NCI-H748 (cell line): ENCODE data around the gene HIVEP3.
A peak's percentile ranks its signal among the peaks of the same experiment; 100 is the strongest.

Experiments
- DNase-seq: peaks from one replicate; lab custom pipeline; 2025; ENCODE audit not compliant: unreplicated experiment; lab: John Stamatoyannopoulos, UW

HIVEP3 gene

DNA sequence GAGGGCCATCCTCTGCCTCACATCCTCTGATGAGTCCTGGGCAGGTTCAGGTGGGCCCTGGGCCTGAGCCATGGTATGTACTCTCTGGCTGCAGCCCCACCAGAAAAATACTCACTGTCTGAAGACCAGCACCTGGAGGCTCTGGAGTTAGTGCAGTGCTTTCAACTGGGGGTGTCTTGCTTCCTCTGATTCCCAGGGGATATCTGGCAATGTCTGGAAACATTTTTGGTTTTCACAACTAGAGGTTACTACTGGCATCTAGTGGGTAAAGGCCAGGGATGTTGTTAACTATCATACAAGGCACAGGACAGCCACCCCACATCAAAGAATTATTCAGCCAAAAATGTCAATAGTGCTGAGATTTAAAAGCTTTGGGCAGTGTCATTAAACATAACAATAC, 152.7 kb downstream of the HIVEP3 start:
- no peak for DNase-seq

DNA sequence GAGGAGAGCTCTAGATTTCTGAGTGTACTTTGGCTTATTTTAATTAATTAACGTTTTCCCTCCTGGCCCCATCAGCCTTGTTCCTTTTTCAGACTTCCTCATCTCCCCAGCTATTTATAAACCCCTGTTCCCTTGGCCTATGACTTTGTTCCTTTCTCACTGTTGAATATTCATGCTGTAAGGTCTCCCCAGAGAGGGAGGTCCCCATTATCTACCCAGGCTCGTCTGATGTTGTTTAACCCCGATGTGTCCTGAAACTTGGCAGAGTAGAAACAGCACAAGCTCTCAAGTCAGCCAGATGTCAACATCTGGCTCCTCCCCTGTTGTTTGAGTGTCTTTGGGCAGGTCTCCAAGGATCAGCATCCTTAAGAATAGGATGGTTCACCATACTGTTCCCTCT, 153.6 kb downstream of the HIVEP3 start:
- no peak for DNase-seq

DNA sequence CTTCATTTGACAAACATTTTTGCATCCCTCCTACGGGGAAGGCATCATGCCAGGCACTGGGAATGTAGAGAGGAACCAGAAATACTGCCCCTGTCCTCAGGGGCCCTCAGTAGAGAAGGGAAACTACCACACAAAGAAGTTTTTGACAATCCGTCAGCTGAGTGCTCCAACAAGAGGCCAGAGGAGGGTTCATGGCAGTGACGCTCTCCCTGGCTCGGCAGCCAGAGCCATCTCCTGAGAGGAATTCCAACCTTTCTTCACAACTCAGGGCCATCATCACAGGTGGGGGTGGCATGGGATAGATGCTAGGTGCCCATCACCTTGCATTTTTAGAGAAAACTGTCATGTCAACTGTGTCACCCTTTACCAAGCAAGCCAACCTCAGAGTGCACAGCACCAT, 154.1 kb downstream of the HIVEP3 start:
- no peak for DNase-seq

DNA sequence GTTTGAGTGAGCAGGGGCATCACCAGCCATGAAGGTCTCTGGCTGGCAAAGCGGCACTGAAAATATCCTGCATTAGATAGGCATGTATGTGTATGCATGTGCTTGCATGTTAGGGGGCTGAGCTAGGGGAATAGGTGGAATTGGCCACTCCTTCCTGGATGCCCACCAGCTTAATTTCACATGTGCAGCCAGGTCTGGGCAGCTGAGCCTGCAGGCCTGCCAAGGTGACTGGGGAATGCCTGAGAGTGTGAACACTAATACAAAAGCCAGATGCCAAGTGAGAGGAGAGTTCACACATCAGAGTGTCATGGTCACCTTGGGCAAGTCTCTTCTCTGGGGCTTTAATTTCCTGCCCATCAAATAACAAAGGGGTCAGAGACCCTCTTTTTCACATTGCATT, 155.9 kb downstream of the HIVEP3 start:
- DNase-seq, result no peak

DNA sequence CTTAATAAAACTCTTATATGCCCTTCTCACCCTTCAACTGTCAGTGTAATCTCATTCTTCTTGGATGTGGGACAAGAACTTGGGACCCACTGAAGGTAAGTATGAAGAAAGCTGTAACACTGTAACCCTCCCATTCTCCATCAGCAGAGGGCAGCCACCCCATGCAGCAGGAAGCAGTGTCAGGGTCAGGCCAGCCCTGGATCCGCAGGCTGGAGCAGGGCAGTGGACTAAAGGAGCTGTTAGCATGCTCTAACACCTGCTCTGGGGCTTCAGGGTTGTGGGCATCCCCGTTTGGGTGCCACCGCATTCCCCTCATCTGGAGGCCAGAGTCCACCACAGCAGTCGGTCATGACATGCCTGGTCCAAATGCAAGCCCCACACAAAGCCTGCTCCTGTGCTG, 156.5 kb downstream of the HIVEP3 start:
- no peak for DNase-seq

DNA sequence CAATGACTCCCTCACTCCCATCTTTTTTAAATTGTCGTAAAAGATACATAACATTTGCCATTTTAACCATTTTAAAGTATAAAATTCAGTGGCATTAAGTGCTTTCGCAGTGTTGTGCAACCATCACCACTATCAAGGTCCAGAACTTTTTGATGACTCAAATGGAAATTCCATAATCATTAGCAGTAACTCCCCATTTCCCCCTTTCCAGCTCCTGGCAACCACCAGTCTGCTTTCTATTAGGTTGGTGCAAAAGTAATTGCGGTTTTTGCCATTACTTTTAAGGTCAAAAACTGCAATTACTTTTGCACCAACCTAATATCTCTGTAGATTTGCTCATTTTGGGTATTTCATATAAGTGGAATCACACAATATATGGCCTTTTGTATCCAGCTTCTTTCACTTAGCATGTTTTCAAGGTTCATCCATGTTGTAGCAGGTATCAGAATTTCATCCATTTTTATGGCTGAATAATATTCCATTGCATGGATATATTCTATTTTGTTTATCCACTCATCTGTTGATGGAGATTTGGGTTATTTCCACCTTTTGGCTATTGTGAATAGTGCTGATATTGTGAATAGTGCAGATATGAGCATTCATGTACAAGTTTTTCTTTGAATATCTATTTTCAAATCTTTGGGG, 159.7 kb downstream of the HIVEP3 start:
- DNase-seq, result no peak

DNA sequence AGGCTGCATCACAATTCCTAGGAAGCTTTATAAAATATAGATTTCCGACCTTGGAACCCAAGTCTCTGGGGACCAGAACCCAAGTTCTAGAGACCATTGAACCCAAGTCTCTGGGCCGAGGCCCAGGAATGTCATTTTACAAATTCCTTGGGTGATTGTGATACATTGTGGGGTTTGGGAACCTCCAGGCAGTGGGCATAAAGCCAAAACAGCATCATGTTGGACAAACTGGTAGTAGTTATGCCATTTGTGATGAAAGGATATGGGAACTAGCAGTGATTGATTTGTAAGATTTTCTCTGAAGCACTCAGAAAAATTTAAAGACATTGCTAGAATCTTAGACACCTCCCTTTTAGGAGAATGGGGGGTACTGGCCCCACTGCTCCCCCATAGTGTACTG, 160.2 kb downstream of the HIVEP3 start:
- DNase-seq, result no peak

DNA sequence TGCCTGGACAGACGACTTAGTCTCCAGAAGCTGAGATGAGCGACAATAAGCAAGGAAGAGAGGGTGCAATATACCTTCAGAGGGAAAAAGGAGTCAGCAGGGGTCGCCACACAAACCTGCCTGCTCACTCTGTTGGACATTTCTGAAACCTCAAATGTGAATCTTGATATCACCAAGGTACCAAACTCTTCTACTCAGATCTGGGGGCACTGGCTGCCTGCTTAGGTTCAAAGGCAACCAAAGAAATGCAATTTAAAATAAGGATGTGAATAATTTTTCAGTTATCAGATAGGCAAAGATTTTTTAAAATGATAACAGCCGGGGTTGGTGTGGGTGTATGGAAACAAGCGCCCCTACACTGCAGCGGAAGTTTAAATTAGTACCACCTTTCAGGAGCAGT, 164.2 kb downstream of the HIVEP3 start:
- DNase-seq, result no peak

DNA sequence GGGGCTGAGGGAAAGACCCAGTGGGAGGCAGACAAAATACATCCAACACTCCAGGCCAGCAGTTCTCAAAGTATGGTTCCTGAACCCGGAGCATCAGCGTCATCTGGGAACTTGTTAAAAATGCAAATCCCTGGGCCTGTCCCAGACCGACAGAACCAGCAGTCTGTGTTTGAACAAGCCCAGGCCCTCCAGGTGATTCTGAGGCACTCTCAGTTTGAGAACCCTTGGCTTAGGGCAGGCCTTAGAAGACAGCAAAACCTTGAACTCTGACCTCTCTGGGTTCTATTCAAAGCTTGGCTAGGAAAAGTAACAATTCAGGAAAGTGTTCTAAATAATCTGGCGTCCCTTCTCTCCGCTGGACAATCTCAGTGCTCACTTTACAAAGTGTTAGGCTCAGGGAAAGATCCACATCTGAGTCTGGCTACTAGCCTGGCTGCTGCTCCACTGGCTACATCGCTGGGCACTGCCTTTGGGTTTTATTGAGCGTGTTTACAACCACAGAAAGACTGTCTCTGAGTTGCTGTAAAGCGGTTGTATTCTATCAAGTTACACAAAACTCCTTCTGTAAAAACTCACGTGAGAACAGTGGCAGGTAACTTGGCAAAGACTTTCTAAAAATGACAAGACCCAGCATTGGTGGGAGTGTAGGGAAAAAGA, 166.1 kb downstream of the HIVEP3 start:
- no peak for DNase-seq

DNA sequence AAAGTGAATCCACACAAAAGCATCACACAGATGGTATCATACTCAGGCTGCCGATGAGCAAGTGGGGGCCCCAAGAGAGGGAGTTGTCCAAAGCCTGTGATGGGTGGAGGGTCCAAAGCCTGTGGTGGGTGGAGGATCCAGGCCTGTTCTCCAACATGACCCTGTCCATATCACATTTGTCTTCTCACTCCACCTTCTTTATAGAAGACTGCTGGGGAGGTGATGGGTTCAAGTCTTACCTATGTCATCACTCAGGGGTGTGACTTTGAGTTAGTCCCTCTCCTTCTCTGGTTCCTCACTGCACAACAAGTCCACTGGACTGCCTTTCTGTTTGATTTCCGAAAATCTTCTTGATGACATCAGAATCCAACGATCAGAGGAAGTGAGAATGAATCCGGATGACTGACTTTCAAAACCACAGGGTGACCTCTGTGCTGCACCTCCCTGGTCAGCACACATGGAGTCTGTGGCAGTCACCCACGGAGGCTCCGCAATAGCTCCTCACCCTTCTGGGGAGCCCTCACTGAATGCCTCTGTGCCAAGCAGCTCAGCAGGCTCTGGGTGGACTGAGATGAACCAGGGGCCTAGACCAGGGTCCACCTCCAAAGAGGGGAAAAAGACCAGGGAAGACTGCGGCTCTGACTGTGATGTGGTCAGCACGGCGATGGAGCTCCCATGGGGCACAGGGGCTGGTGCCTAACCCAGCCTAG, 166.8 kb downstream of the HIVEP3 start:
- no peak for DNase-seq

DNA sequence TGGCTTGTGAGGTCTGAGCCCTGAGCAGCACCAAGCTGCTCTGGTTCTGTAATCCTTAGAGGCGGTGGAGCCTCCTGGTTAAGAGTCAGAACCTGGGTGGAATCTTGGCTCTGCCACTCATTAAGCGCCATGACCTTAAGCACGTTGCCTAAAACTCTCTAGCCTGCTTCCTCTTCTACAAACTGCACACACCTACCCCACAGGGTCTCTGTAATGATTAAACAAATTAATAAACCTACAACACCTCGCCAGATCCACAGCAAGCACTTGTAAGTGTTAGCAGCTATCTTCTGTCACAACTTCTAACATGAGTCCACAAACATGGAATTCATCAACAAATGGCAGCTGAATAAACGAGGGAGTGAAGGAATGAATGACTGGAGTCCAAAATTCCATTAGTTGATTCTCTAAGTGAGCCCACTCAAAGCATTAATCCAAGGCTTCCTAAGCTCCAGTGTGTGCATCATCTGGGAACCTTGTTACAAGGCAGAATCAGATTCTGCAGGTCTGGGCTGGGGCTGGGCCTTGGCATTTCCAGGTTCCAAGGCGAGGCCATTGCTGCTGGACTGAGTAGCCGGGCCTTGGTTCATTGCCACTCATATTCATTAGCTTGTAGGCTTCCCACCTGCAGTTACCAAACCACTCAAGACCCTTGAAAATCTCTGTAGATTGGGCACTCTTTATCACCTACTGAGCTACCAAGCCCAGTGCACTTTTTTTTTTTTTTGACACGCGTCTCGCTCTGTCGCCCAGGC, 168.6 kb downstream of the HIVEP3 start:
- DNase-seq, result no peak

DNA sequence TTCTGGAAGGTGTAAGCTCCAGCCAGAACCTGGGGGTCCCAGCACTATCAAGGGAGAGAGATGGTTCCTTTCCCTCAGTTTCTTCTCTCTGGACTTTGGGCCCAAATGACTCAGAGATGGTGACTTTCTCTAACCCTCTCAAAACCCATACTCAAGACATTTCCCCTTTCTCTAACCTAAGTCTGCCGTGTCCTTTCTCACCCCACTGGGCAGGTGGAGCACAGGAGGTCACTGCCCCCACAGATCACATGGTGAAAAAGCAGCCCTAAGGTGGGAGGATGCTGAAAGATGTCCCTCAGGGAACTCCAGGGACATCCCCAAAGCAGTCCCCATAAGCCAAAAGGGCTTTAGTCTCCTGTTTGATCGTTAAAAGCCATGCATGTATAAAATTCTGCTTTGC, 173.7 kb downstream of the HIVEP3 start:
- no peak for DNase-seq

DNA sequence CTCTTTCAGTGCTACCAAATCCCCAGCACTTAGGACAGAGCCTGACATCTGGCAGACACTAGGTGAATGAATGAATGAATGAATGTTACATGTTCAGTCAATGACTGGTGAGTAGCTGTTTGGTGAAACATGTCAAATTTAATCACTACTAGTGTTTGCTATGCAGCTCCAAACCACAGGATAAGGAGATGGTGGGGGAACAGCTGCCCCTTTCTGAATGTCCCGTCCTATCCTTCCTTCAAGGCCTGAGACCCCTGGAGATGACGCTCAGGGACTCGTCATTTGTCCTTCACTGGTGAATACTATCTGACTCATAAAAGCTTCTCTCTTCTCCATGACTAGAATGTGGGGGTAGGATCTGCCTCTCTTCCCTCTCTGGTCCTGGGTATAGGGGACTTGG, 175.4 kb downstream of the HIVEP3 start:
- no peak for DNase-seq

DNA sequence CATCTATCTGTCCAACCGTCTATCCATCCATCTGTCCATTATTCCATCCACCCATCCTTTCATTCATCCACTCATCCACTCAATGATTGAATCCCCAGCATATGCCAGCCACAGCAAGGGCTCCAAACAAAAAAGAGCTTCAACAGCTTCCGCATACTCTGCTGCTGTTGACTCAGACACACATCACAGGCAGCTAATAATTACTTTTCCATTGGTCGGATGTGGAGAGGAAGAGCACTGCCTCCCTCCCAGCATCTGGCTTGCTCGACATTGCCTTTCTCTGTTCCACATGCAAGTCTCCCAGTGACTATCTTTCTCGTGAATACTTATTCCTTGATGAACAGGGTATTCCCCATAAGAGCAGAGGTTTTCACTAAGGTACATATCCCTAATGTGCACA, 176.5 kb downstream of the HIVEP3 start:
- peak; percentile 76 for DNase-seq

DNA sequence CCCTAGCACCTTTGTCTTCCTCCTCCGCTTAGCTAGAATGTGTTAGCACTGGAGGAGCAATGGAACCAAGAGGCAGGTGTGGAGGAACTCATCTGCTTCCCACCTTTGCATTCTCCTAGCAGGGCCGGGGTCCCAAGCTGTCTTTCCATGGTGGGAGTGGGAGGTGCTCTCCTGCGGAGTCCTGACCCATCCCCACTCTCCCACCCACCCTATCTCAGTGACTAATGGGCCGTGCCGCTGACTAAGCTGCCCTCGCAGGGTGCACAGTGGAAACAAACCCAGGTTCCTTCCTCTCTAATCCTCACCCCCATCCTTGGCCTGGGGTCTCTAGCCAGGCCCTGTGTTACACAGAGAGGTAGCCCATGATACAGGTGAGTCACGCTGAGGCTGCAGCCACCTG, 177.5 kb downstream of the HIVEP3 start:
- DNase-seq, result no peak

DNA sequence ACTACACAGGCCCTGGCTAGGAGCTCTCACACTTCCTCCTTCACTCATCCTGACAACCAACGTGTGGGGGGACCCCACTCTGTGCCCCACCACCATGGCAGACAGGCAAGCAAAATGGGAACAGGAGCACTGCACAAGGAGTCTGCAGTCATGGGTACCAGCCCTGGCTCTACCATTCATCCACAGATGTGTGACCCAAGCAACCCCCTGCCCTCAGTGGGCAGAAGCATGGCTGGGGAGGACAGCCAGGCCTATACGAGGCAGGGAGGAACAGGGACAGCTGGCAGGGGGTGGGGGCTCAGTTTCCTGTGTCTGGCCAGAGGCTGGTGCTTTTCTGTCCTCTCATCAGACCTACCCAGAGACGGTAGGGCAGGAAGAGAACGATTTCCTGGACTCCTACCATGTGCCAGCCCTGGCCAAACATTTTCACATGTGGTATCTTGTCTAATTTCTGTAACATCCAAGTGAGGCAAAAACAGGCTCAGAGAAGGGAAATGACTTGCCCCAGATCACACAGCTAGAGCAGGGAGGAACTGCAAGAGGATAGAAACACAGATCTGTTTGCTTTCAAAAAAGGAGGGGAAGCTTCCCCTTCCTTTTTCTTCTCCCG, 178.0 kb downstream of the HIVEP3 start:
- DNase-seq, result no peak

DNA sequence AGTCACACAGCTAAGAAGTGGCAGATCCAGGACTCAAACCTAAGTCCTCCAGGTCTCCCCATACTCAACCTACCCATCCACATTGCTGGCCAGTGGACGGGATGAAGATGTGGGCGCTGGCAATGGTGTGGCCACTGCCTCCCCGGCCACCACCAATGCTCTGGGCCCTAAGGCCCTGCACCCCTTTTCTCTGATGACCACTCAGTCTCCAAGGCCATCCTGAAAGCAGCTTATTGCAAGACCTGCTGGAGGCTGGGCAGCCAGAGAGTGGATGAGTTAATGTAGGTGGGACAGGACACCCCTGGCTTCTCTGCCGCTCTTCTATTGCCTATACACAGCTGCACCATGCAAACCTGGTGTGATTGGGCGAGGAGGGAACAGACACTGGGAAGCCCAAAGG, 178.7 kb downstream of the HIVEP3 start:
- DNase-seq, result no peak

DNA sequence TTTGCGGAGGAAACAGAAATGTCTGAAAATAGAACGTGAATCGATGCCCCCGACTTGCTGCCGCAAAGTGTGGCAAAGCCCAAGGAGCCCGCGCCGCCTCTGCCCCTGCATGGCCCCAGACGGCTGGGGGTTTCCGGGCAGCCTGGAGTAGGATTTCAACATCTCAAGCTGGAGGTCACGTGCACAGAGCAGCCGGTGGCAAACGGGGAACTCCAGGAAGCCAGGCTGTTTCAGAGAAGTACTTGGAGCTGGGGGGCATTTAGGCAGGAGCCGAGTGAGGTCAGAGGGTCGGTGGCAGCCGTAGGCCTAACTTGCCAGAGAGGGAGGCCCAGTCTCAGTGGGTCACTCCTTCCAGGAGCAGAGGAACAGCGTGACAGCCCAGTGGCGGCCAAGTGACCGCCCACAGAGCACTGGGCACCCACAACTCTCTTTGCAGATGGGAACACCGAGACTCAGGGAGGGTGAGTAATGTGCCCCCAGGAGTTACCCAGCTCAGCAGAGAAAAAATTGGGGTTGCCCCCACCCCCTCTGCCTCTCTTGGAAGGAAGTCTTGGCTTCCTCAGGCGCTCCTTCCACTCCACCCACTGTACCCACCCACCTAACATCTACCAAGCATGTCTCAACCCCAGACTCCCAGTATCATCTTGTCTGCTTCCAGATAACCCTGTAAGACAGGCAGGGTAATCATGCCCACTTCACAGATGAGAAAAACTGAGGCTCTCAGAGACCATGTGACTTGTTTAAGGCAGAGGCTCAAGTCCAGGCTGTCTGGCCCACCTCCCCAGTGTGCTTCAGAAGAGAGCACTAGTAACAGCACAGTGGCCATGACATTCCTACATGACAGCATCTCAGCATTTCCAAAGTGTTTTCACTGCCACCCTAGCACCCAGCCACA, 179.4 kb downstream of the HIVEP3 start:
- DNase-seq, result no peak

DNA sequence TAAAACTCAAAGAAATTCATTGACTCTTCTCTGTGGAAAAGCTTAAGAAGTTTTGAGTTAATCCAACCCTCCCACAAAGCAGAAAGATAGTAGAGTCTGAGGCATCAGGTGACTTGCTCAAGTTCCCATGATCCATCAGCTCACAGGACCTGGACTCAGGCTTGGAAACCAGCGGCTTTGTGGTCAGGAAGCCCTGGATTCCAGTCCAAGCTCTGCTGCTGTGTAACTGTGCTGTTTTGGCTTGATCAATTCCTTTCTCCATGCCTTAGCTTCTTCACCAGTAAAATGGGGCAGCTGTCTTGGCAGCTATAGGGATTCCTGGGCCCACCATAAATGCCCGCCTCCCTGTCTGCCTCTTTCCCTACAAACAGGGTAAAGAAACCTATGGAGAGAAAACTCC, 180.2 kb downstream of the HIVEP3 start:
- DNase-seq, result no peak

DNA sequence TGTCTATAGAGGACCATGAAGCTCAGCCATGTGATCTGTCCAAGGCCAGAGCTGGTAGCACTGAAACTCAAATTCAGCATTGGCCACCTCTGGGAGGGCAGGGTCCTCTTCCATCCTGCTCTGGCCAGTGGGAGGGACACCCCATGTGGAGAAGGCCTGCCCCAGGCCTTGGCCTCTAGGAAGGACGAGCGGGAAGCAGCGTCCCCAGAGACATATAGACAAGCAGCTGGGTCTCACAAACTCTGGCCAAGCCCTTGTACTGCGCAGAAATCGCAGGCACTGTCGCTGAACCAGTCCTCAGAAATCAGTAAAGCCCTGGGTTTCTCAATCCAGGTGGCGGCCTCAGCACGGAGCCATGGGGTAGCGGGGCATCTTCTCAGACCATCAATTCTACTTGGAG, 180.7 kb downstream of the HIVEP3 start:
- no peak for DNase-seq
